GM18517 (cell line): Measurements from ENCODE around the gene NDNF.

ENCODE experiments used
- ATAC-seq: cut with Tn5 transposase; IDR thresholded peaks from one replicate; pipeline ENCODE4 v1.9.1; 2021; ENCODE audit warnings: mild to moderate bottlenecking, moderate library complexity; ENCODE audit not compliant: unreplicated experiment

NDNF gene, protein sequence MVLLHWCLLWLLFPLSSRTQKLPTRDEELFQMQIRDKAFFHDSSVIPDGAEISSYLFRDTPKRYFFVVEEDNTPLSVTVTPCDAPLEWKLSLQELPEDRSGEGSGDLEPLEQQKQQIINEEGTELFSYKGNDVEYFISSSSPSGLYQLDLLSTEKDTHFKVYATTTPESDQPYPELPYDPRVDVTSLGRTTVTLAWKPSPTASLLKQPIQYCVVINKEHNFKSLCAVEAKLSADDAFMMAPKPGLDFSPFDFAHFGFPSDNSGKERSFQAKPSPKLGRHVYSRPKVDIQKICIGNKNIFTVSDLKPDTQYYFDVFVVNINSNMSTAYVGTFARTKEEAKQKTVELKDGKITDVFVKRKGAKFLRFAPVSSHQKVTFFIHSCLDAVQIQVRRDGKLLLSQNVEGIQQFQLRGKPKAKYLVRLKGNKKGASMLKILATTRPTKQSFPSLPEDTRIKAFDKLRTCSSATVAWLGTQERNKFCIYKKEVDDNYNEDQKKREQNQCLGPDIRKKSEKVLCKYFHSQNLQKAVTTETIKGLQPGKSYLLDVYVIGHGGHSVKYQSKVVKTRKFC

DNA sequence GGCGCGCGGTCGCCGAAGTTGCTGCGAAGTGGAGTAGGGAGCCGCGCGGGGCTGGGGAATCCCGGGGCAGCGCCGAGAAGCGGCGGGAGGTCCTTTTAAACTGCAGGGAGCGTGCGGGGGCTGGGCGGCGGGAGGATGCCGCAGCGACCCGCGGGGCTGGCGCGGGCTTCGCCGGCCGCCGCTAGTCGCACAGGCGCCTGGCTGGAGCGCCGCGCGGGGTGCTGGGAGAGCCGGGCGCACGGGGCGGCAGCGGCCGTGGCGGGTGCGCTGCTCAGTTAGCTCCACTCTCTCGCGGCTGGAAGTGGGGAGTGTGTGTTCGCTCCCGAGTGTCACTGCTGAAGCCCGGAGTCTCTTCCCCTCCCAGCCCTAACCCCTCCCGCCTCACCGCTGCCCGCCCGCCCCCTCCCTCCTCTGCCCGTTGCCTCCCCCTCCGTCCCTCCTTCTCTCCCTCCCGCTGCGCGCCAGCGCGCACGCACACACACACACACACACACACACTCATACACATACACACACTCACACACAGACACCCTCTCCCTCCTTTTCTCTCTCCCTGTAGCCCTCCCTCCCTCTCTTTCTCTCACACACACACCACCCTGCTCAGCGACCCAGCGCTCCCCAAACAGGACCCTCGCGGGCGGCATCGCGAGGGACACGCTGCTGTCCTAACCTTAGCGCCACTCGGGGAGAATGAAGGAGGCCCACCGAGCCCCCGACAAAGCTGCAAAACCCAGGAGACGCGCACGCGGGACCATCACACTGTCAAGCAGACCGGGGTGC lies at the start of gene NDNF:
Gene NDNF, minus strand, starts transcription at position 312 of the 780 bp plus-strand sequence. CDS start 26,698 bp downstream, outside the sequence.
- ATAC-seq: no peak

DNA sequence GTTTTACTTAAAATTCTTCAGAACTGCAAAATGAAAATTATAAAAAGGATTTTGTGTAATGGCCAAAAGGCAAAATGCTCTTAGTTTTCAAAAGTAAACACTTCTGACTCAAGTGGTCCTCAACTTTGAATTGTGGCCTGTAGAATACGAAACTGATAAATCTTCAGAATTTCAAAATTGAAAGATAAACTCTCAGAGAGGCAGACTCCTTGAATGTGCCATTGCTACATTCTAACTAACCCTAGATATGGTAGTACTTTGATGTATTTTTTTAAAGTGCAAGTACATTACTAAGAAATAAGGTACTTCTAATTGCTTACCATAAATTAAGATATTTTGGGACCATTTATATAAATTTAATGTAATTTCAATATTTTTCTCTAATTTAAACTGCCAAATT lies 47.4 kb upstream of the NDNF start:
- no peak for ATAC-seq

DNA sequence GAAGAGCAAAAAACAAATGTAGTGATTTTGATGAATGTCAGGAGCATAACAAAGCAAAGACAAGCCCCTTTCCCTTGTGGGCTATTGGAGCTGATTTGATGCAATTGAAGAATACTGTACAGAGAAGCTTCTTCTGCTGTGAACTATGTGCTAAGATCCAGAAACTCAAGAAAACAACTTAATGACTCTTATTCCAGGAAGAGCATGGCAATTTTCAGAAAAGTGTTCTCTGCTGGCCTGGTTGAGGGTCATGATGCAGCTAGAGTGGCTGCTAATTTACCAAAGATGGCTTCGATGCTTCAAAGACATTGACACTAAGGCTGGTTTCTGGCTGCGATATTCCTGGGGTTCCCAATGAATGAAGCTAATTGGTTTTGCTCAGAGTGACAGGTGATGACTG lies 46.0 kb upstream of the NDNF start:
- ATAC-seq: no peak

DNA sequence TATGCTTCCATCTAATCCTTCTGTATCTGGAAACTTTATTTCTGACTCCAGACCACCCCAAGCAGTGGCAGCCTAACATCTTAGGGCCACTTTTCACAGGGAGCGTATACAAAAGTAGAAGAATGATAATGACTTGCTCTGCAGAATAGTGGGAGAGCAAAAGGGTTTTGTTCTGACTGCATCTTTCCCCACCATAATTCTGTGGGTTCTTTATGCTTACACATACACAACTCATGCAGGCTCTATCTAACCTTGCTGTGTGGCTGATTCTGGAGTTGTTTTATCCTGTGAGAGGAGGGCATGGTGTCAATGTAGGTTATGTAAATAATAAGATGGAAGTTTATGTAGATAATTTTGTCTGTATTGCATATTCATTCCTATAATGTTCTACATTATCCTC lies 42.4 kb upstream of the NDNF start:
- ATAC-seq: no peak

DNA sequence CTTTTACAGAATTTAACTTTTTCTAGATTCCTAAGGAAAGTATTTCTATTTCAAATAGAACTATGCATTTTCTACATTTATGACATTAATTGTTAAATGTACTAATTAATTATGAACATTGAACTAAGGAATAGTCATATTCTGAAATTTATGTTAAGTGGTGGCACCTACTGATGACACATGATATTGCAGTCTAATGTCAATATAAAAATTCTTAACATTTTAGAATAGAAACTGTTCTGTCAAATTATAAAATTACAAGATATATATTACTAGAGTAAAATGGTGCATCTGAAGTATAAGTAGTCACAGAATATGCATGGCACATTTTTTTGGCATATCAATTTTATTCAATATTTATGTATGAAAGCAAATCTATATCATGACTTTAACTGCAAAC lies 40.2 kb upstream of the NDNF start:
- no peak for ATAC-seq

DNA sequence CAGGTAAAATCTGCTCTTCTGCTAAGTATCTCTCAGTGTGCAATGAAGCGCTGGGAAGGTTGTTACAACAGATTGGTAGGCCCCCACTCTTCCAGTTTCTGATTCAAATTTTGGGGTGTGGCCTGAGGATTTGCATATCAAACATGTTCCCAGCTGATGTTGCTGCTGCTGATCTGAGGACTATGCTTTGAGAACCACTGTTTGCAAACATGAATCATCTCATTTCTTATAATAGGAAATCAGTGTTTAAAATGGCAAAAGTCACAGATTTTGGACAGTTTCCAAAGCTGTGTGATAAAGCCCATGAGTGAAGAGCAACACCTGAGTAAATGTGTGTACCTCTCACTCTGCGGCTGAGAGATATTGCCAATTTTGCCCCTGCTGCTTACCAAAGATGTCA lies 36.2 kb upstream of the NDNF start:
- ATAC-seq: no peak

DNA sequence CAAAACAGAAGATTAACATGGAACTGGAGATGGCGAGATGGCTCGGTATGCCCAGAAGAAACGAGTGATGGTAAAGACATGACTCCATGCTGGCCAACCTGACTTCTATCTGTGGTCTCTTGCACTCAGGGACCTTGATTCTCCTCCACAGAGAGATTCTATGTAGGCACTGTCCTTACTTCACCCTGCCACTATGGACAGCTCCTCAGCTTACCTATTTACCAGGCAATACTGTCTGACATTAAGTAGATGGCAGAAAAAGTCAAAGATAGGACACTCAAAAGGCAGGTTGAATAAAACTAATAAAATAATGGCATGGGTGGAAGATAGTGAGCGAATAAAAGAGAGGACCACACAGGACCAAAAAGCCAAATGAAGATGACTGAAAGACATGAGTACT lies 35.2 kb upstream of the NDNF start:
- ATAC-seq: no peak

DNA sequence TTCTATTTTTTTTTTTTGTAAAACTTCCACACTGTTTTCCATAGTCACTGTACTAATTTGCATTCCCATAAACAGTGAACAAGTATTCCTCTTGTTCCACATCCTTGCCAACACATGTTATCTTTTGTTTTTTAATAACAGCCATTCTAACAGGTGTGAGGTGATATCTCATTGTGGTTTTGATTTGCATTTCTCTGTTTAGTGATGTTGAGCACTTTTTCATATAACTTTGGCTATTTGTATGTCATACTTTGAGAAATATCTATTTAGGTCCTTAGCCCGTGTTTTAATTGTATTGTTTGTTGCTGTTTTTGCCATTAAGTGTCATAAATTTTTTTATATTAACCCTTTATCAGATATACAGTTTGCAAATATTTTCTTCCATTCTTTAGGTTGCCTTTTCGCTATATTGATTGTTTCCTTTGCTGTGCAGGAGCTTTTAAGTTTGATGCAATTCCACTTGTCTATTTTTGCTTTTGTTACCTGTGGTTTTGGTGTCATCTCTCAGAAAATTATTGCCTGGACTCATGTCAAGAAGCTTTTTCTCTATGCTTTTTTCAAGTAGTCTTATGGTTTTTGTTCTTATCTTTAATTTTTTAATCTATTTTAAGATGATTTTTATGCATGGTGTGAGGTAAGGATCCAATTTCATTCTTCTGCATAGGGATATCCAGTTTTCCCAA lies 27.9 kb upstream of the NDNF start:
- peak; percentile 75 for ATAC-seq

DNA sequence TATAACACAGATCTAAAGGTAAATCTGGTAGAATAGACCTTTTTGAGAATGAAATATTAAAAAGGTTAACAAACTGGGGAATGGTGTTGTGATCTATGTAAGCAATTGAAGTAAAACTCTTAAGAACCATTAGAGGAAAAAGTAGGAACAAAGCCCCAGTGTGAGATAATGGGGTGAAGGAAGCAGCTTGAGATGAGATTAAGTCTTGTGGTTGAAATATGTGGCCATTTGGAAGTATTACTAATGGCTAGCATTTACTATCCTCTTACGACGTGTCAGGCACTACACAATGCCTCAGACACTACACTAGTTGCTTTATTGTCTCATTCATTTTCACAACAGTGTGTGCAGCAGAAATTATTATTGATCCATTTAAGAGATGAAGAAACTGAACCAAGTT lies 25.9 kb upstream of the NDNF start:
- ATAC-seq: no peak

DNA sequence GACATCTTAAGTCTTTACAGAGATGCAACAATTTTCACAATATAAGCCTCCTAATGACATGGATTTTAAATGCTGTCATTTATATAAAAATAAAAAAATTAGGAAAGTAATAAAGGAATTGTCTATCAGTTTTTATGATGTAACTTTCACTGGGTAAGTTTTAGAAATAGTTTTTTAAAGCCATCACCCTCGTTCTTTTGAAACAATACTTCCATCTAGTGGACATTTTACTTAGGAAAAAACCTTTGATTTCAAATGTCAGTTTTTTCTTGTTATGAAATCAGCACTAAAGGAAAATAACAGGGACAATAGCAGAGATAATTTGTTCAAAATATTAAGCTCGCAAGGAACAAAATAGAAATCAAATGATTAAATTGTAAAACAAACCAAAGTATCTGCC lies 24.3 kb upstream of the NDNF start:
- ATAC-seq: no peak

DNA sequence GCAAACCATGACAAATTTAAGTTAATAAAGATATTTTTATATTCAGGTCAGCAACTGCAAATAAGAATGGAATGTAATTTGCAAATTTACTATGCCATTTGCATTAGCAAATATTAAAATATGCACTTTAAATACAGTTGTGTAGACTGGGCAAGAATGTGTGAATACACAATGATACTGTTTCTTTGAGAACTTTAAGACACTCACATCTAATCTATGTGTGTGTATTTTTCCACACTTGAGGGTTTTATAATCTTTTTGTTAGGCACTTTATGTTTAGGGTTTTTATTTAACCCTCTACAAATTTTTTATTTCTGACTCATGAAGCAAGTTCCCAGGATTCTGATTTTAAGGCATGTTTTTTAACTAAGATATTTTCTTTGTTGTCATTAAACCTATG lies 23.9 kb upstream of the NDNF start:
- ATAC-seq: no peak

DNA sequence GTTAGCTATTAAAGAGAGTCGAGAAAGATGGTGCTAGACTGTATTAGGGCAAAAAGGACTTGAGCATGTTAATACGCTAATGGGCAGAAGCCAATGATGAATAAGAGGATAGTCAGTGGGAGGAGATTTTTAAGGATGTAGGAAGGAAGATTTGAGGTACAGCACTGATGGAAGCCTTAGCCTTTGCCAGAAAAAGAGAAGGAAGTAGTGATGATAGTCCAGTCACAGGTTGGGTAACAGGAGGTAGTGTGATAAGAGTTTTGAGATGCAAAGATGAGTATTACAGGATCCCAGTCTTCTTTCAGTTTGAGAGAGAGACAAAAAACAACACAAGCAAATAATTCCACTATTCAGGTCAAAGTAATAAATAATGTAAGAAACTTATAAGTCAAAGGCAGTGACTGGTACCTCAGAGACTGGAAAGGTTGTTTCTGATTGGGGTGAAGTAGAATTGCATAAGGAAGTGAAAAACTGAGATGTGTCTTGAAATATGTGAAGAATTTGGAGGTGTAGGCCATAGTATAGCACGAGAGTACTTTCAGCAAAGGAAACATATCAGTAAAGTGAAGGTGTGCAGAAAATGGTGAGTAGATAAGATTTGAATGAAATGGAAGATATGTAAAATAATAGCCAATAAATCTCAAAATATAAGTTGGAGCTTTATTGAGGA lies 22.1 kb upstream of the NDNF start:
- no peak for ATAC-seq

DNA sequence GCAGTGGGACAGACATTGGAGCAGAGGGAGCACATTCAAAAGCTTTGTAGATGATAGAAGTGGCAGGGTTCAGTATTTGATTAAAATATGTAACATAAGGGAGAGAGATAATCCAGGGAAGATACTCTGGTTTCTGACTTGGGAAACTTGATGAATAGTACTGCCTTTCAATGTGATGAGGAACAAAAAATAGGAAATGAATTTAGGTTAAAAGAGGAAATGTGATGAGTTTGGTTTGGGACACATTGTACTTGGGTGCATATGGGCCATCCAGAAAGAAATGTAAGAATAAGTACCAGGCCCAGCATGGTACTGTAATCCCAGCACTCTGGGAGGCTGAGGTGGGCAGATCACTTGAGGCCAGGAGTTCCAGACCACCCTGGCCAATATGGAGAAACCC lies 20.9 kb upstream of the NDNF start:
- no peak for ATAC-seq

DNA sequence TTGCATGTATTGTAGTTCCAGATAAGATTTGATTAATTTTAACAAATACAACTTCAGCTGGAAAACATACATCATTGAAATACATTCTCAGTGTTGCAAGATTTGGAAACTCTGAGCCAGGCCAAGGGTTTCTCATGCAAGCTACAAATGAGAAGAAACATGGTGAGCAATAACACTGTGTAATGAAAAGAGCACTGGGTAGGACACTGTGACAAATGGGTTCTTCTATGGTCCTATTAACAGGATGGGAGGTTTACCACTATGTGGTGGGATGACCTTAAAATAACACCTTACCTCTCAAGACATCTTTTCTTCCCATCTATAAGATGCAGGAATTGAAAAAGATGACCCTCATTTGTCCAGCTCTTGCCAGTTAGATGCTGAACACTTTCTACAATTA lies 19.6 kb upstream of the NDNF start:
- ATAC-seq: no peak

DNA sequence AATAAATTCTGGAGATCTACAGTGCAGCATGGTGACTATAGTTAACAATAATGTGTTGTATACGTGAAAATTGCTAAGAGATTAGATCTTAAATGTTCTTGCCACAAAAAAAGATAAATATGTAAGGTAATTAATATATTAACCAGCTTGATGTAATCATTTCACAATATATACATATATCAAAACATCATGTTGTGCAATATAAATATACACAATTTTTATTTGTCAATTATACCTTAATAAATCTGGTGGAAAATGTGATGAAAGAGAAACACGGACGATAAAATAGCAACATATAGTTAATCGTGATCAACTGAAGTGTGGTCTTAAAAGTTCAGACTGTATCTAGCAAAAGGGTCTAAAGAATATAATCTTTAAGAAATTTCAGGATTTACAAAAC lies 16.5 kb upstream of the NDNF start:
- no peak for ATAC-seq

DNA sequence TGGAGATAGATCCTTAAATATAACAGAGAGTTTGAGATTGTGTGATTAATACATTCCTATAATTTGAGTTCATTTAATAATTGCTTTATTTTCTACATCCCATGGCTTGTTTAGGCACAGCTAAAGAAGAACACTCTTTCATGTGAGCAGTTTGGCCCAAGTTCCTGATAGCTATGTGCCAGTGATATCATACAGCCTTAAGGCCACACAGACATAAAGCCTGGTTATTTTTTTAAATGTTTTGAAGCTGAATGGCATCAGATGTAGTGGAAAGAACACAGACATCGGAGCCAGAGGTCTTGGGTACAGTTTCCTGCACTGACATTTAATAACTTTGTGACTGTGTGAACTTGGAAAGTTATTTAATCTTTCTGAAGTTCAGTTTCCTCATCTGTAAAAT lies 7.0 kb upstream of the NDNF start:
- no peak for ATAC-seq

DNA sequence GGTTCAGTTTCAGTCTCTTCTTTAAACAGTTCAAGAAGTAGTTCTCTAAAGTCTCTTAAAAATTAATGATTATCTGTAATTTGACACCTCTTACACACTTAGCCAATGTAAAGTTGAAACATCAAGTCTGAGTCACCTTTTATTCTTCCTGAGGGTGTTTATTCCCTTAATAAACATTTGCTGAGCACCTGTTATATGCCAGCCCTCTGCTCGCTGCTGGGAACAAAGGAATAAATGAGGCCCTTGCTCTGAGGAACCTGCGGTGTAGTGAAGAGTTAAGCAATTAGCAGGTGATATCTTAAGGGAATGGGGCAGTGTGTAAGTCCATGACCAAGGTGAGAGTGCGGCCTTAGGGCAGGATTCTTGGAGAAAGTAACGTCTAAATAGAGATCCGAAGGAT lies 5.2 kb upstream of the NDNF start:
- ATAC-seq: no peak

DNA sequence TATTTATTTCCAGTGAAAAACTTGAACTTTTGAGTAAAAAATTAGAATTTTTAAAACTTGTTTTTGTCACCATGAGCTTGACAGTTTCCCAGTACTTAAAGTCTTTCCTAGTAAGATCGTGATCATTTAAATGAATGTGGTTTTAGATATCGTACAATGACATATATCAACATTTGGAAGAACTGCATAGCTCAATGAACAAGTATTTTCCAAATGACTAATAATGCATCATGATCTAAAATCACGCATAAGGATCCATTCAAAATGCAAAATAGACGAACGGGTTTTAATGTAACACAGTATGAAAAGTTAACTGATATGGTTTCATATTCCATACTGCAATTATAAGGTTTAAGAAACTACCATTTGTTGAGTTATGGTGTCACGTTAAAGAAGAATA lies 4.1 kb upstream of the NDNF start:
- no peak for ATAC-seq

DNA sequence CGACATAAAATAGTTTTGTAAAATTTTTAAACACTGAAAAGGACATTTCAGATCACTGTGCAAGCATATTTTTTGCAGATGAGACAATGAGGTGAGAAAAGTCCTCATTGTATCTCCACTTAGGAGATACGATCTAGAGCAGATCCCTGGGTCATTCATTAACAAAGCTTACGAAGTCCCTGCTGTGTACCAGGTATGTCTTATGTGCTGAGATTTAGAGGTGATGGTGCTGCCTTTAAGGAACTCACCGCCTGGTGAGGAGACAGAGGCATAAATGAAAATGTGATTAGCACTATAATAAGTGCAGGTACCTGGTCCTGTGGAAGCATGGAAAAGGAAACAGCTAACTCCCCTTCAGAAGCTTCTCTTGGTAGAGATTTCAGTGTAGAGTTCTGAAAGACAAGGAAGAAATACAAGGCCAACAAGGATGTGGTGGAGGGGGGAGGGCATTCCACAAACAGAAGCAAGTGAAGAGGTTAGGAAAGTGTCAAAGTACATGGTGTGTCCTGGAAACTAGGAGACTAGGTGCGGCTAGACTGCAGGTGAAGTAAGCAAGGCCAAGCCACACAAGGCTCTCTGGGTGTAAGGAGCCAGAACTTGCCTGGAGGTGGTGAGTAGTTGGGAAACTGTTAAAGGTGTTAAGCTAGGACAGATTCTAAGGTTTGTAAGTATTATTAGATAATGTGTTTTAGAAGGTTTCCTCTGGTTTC lies 1.5 kb upstream of the NDNF start:
- no peak for ATAC-seq

DNA sequence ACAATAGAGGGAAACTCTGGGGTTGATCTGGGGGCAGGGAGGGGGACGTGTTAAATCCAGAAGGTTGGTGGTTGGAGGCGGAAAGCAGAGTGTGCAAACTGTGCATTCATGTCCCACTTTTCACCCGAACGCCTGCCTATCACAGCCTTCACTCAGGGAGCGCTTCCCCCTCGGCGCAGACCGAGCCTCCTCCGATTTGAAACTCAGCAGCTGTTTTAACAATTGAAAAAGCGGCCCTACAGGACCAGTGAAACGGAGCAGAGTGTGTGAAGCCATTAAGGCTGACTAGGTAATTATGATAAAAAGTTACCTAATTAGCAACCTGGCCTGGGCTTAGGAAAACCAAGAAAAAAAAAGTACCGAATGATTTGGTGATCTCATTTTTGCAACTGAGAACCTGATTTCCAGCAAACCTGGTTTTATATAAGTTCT lies 685 bp upstream of the NDNF start:
- no peak for ATAC-seq
